GM18517 (cell line): ENCODE measurements around the gene PCDHGA2.
A peak's percentile ranks its signal among the peaks of the same experiment; 100 is the strongest.
"Not testable (repeated sequence)": the region's sequence is repeated elsewhere in the genome, so short reads cannot be mapped to it uniquely, and the experiment has no call there.

Source experiments
- ATAC-seq: cut with Tn5 transposase; IDR thresholded peaks from one replicate; pipeline ENCODE4 v1.9.1; 2021; ENCODE audit warnings: mild to moderate bottlenecking, moderate library complexity; ENCODE audit not compliant: unreplicated experiment

Gene PCDHGA2

DNA sequence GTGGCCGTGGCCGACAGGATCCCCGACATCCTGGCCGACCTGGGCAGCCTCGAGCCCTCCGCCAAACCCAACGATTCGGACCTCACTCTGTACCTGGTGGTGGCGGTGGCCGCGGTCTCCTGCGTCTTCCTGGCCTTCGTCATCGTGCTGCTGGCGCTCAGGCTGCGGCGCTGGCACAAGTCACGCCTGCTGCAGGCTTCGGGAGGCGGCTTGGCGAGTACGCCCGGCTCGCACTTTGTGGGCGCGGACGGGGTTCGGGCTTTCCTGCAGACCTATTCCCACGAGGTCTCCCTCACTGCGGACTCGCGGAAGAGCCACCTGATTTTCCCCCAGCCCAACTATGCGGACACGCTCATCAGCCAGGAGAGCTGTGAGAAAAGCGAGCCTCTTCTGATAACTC, 7.5 kb downstream of the PCDHGA2 start:
- ATAC-seq: not testable (repeated sequence)

GRCh38 chr5:141349917-141350619, 11.5 kb downstream of the PCDHGA2 start, which contains the start of gene PCDHGB1:
Gene PCDHGB1, plus strand, starts transcription at chr5:141350099. Its CDS starts 162 bp downstream, at chr5:141350261.
- ATAC-seq: no peak

DNA sequence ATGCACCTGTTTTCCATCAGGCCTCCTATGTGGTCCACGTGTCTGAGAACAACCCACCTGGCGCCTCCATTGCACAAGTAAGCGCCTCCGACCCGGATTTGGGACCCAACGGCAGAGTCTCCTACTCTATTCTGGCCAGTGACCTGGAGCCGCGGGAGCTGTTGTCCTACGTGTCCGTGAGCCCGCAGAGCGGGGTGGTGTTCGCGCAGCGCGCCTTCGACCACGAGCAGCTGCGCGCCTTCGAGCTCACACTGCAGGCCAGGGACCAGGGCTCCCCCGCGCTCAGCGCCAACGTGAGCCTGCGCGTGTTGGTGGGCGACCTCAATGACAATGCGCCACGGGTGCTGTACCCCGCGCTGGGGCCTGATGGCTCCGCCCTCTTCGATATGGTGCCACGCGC, 13.0 kb downstream of the PCDHGA2 start:
- no peak for ATAC-seq

DNA sequence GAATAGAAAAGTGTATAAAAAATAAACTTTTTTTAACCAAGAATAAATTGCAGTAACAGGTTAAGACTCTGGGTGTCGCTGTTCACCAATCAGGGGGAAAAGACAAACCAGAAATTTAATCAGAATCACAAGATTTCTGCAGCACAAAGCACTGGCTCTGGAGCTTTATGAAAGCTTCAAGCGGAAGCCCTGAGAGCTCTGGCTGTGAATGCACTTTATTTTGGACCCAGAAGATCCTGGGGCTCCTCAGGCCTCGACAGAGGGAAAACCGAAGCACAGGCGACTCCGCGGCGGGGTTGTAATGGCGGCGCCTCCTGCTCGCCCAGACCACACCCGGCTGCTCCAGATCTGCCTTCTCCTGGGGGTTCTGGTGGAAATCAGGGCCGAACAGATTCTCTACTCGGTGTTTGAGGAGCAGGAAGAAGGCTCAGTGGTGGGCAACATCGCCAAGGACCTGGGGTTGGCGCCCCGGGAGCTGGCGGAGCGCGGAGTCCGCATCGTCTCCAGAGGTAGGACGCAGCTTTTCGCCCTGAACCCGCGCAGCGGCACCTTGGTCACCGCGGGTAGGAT, 16.4 kb downstream of the PCDHGA2 start, which contains the start of gene PCDHGA4:
Gene PCDHGA4 (plus strand): TSS at position 122 of the 570 bp plus-strand sequence. CDS start 87 bp downstream, at position 209.
- no peak for ATAC-seq

- ATAC-seq: no peak
Measured at GRCh38 chr5:141355641-141356040, 17.1 kb downstream of the PCDHGA2 start.

- no peak for ATAC-seq
Measured at GRCh38 chr5:141356133-141356532, 17.6 kb downstream of the PCDHGA2 start.

DNA sequence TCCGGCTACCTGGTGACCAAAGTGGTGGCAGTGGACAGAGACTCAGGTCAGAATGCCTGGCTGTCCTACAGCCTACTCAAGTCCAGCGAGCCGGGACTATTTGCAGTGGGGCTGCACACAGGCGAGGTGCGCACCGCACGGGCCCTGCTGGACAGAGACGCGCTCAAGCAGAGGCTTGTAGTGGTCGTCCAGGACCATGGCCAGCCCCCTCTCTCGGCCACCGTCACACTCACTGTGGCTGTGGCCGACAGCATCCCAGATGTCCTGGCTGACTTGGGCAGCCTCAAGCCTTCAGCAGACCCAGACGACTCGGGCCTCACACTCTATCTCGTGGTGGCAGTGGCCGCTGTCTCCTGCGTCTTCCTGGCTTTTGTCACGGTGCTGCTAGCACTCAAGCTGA, 18.4 kb downstream of the PCDHGA2 start:
- ATAC-seq: no peak

DNA sequence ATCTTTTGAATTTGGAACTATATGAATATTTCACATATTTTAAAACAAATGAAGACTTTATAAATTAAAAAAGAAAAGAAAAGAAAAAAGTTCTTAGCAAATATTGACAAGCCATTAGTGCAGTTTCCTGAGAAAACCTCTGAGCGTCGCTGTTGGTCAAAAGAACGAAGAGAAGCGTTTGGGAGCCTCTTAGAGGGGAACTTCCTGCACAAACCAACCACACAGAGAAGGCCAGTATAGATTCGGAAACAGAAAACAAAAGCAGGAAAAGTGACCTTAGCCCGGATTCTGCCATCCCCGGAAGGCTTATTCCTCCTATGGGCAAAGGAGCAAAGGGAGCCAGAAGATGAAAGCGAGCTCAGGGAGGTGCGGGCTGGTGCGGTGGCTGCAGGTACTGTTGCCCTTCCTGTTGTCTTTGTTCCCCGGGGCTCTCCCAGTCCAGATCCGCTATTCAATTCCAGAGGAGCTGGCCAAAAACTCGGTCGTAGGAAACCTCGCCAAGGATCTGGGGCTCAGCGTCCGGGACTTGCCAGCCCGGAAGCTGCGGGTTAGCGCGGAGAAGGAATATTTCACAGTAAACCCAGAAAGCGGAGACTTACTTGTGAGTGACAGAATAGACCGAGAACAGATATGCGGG, 21.3 kb downstream of the PCDHGA2 start, which contains the start of gene PCDHGB2:
Gene PCDHGB2 (plus strand): TSS at position 205 of the 637 bp plus-strand sequence. CDS start 142 bp downstream, at position 347.
- ATAC-seq: peak; percentile 56

DNA sequence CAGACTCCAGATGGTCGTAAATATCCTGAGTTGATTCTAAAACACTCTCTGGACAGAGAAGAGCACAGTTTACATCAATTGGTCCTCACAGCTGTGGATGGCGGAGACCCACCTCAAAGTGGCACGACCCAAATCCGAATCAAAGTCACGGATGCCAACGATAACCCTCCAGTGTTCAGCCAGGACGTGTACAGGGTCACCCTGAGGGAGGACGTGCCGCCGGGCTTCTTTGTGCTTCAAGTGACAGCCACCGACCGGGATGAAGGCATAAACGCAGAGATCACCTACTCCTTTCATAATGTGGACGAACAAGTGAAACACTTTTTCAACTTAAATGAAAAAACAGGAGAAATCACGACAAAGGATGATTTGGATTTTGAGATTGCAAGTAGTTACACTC, 22.1 kb downstream of the PCDHGA2 start:
- ATAC-seq: no peak

DNA sequence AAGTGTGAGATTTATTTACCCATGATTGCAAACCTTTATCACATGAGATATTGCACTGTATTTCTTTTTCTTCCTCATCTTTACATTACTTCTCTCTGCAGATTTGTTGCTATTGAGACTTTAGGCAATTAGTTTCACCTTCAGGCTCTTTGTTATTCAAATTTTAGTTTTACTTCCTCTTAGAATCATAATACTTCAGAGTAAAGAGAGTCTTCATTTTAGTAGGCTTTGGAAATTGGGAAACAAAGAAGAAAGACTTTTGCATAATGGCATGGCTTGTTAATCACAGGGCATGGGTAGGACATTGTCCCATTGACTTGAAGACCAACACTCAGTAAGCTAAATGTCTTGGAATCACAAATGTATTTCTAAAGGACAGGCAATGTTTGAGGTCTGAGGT, 24.2 kb downstream of the PCDHGA2 start:
- ATAC-seq: no peak

GRCh38 chr5:141363952-141364660, 25.5 kb downstream of the PCDHGA2 start, which contains the start of gene PCDHGA5:
Gene PCDHGA5, plus strand, starts transcription at chr5:141364162. Its CDS starts 169 bp downstream, at chr5:141364331.
- no peak for ATAC-seq

DNA sequence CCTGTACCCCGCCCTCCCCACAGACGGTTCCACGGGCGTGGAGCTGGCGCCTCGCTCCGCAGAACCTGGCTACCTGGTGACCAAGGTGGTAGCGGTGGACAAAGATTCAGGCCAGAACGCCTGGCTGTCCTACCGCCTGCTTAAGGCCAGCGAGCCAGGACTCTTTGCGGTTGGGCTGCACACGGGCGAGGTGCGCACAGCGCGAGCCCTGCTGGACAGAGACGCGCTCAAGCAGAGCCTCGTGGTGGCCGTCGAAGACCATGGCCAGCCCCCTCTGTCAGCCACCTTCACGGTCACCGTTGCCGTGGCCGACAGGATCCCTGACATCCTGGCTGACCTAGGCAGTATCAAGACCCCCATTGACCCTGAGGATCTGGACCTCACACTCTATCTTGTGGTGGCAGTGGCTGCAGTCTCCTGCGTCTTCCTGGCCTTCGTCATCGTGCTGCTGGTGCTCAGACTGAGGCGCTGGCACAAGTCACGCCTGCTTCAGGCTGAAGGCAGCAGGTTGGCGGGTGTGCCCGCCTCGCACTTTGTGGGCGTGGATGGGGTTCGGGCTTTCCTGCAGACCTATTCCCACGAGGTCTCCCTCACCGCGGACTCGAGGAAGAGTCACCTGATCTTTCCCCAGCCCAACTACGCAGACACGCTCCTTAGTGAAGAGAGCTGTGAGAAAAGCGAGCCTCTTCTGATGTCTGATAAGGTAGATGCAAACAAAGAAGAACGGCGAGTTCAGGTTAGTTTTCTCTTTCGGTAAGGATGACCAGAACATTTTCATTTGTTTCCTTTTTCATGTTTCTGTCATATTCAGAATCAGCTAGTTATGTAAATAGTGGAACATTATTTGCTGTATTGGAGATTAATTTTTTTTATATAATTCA, 27.7 kb downstream of the PCDHGA2 start:
- ATAC-seq: no peak

DNA sequence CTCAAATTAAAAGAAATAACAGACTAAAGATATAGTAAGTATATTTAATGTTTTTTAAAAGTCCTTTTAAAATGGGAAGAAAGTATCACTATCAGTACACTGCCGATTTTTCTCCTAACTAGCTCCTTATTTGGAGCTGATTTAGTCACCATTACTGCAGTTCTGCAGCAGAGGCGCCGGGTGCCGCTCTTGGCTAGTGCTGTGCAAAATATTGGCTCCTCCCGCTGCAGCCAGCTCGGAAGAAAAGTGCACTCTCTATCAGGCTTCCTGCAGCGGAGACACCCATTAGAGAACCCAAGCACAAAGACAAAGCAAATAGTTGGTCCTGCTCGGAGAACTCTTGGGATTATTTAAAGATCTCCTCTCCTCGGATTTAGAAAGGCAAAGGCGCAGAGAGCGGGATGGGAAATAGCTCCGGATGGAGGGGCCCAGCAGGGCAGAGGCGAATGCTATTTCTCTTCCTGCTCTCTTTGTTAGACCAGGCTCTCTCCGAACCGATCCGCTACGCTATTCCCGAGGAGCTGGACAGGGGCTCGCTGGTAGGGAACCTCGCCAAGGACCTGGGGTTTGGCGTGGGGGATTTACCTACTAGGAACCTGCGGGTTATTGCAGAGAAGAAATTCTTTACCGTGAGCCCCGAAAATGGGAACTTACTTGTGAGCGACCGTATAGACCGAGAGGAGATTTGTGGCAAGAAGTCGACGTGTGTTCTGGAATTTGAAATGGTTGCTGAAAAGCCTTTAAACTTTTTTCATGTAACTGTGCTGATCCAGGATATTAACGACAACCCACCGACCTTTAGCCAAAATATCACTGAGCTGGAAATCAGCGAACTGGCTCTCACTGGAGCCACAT, 31.7 kb downstream of the PCDHGA2 start, which contains the start of gene PCDHGB3:
Gene PCDHGB3 (plus strand): TSS at position 249 of the 855 bp plus-strand sequence. CDS start 153 bp downstream, at position 402.
- peak; percentile 90 for ATAC-seq

DNA sequence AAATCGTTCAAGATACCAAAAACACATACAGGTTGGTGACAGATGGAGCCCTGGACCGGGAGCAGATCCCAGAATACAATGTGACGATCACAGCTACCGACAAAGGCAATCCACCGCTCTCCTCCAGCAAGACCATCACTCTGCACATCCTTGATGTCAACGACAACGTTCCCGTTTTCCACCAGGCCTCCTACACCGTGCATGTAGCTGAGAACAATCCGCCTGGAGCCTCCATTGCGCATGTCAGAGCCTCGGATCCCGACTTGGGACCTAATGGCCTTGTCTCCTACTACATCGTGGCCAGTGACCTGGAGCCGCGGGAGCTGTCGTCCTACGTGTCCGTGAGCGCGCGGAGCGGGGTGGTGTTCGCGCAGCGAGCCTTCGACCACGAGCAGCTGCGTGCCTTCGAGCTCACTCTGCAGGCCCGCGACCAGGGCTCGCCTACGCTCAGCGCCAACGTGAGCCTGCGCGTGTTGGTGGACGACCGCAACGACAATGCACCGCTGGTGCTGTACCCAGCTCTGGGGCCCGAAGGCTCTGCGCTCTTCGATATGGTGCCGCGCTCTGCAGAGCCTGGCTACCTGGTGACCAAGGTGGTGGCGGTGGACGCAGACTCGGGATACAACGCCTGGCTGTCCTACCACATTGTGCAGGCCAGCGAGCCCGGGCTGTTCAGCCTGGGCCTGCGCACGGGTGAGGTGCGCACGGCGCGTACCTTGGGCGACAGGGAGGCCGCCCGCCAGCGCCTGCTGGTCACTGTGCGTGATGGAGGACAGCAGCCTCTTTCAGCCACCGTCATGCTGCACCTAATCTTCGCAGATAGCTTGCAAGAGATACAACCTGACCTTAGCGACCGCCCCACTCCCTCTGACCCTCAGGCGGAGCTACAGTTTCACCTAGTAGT, 33.3 kb downstream of the PCDHGA2 start:
- ATAC-seq: no peak

- ATAC-seq: no peak
Measured at GRCh38 chr5:141373673-141374317, 35.2 kb downstream of the PCDHGA2 start, which contains the start of gene PCDHGA6. Gene PCDHGA6, plus strand, starts transcription at chr5:141373891. Its CDS starts 193 bp downstream, at chr5:141374084.

GRCh38 chr5:141374627-141375026, 36.1 kb downstream of the PCDHGA2 start:
- no peak for ATAC-seq

- ATAC-seq: not testable (repeated sequence)
Measured at GRCh38 chr5:141375444-141376155, 37.0 kb downstream of the PCDHGA2 start.
